PFSK-1 (cell line): ENCODE measurements around the gene DTD1.

ENCODE experiments used
- POLR2AphosphoS5 ChIP-seq: IDR thresholded peaks from 2 replicates; pipeline ENCODE4 v1.6.1; 2012; ENCODE audit warnings: low read depth, mild to moderate bottlenecking, control low read depth, low read length, moderate library complexity
- SIN3A ChIP-seq: IDR thresholded peaks from 2 replicates; pipeline ENCODE4 v1.6.1; 2012; ENCODE audit warnings: mild to moderate bottlenecking, low read length, moderate library complexity, borderline replicate concordance; ENCODE audit not compliant: insufficient read depth

- TF ChIP-seq POLR2AphosphoS5 (no peak), SIN3A (no peak)
Observed at GRCh38 chr20:18635380-18635779, 47.5 kb downstream of the DTD1 start.
